Gastroesophageal sphincter (tissue), 4 donors: ENCODE measurements around the gene LRRC4B. TPM values are rescaled to one million over a fixed set of nuclear protein-coding genes. Genes with fewer than 3 reads are reported as not detected.
A peak's percentile ranks its signal among the peaks of the same experiment; 100 is the strongest.

Experiments
- ATAC-seq: fragments of 150-250 bp; one replicate; pipeline ENCODE4 v1.9.1; 2016; ENCODE audit warnings: mild to moderate bottlenecking, moderate library complexity
- H3K27ac ChIP-seq, 4 donors: fragments of 200-600 bp; sonication (generic) in 3 of 4; 1 replicate in 3 of 4; 2 replicates in 1 of 4; pipeline ENCODE4 v1.5.1; 2016 to 2019
- H3K27me3 ChIP-seq: fragments of 200-600 bp; sonication (generic); one replicate; pipeline ENCODE4 v1.5.1; 2019
- H3K36me3 ChIP-seq, 2 donors: fragments of 200-600 bp; sonication (generic); one replicate each; pipeline ENCODE4 v1.5.1; 2019; ENCODE audit warnings: control low read depth in 1 of 2
- H3K4me1 ChIP-seq, 3 donors: fragments of 200-600 bp; sonication (generic); 1 replicate in 2 of 3; 2 replicates in 1 of 3; pipeline ENCODE4 v1.5.1; 2016 to 2019; ENCODE audit warnings: control low read depth in 2 of 3
- H3K4me3 ChIP-seq, 2 donors: fragments of 200-600 bp; sonication (generic); one replicate each; pipeline ENCODE4 v1.5.1; 2019; ENCODE audit warnings: mild to moderate bottlenecking in 1 of 2, moderate library complexity in 1 of 2
- H3K9me3 ChIP-seq, 3 donors: fragments of 200-600 bp; sonication (generic); one replicate each; pipeline ENCODE4 v1.5.1; 2017 to 2019; ENCODE audit warnings: control low read depth in 2 of 3
- CTCF ChIP-seq, 4 experiments: fragments of 200-600 bp in 2 of 4; fragments of 450-650 bp in 2 of 4; sonication (generic) in 1 of 4; IDR thresholded peaks; one replicate each; pipeline ENCODE4 v1.5.1; 2017 to 2019; ENCODE audit warnings: antibody characterized with exemption in 4 of 4, mild to moderate bottlenecking in 2 of 4, moderate library complexity in 2 of 4
- EP300 ChIP-seq: sonication (generic); formaldehyde crosslinking; IDR thresholded peaks from one replicate; pipeline ENCODE4 v1.6.1; 2017; ENCODE audit warnings: antibody characterized with exemption, mild to moderate bottlenecking
- POLR2A ChIP-seq, 2 donors: fragments of 450-650 bp; IDR thresholded peaks; one replicate each; pipeline ENCODE4 v1.6.1; 2017; ENCODE audit warnings: antibody characterized with exemption in 2 of 2, mild to moderate bottlenecking in 2 of 2, moderate library complexity in 1 of 2
- POLR2AphosphoS5 ChIP-seq: sonication (generic); formaldehyde crosslinking; IDR thresholded peaks from one replicate; pipeline ENCODE4 v1.6.1; 2017; ENCODE audit warnings: antibody characterized with exemption
- WGBS, 2 donors: methylation state at CpG; one replicate each; pipeline ENCODE4 v1.1.5; 2018; ENCODE audit warnings: low coverage in 1 of 2; 5-methylcytosine and 5-hydroxymethylcytosine counted together
- total RNA-seq, 4 donors: library from RNA; depleted of rRNA; stranded (reverse); fragments of >200 nt; gene quantifications; one replicate each; pipeline ENCODE4 v1.1.0, GENCODE V29; 2016

Gene LRRC4B
- total RNA-seq, 4 donors from 2014 or later: 5.0 to 9.3 (median 7.6) TPM

- ATAC-seq: no peak
- H3K36me3 ChIP-seq: no peaks in the 10 kb centered on the region
- no peak for TF ChIP-seq POLR2AphosphoS5
- no peak for TF ChIP-seq POLR2A (IDR thresholded peaks at IDR 0.05)
- TF ChIP-seq CTCF (IDR thresholded peaks at IDR 0.05): no peak
- TF ChIP-seq EP300: no peak
- 72 to 82% methylated on average over 6 to 8 of the region's 11 CpGs for WGBS, 2 donors
- no peaks in the 10 kb centered on the region for H3K9me3 ChIP-seq
- peaks cover 0 to 22% (median 6%) of the 10 kb centered on the region in 3 donors for H3K4me1 ChIP-seq
- H3K4me3 ChIP-seq: no peak overlapping the region
- H3K27ac ChIP-seq: no peak overlapping the region
- peaks cover 81% of the 10 kb centered on the region for H3K27me3 ChIP-seq
These were observed 2.8 kb upstream of the LRRC4B start for GRCh38 chr19:50570997-50571396.

- H3K4me1 ChIP-seq: peaks cover 0 to 23% (median 6%) of the 10 kb centered on the region in 3 donors
- no peak overlapping the region for H3K4me3 ChIP-seq
- no peaks in the 10 kb centered on the region for H3K9me3 ChIP-seq
- no peaks in the 10 kb centered on the region for H3K36me3 ChIP-seq
- 20% methylated on average over 1 of the region's 19 CpGs; no CpG with 5 or more reads in 1 of the 2 donors for WGBS, 2 donors
- H3K27ac ChIP-seq: no peak overlapping the region
- H3K27me3 ChIP-seq: peaks cover 91% of the 10 kb centered on the region
- TF ChIP-seq EP300 (no peak), POLR2AphosphoS5 (no peak), CTCF (IDR thresholded peaks at IDR 0.05) (no peak), POLR2A (IDR thresholded peaks at IDR 0.05) (no peak)
- no peak for ATAC-seq
These were observed 1.8 kb upstream of the LRRC4B start for GRCh38 chr19:50569938-50570540.

- no peak for ATAC-seq
- no peaks in the 10 kb centered on the region for H3K9me3 ChIP-seq
- no peak for TF ChIP-seq CTCF (IDR thresholded peaks at IDR 0.05)
- TF ChIP-seq POLR2AphosphoS5: no peak
- TF ChIP-seq POLR2A (IDR thresholded peaks at IDR 0.05): no peak
- no peak for TF ChIP-seq EP300
- WGBS, 2 donors: 20 to 37% methylated on average over 3 to 11 of the region's 20 CpGs
- peaks cover 96% of the 10 kb centered on the region for H3K27me3 ChIP-seq
- no peak overlapping the region for H3K4me3 ChIP-seq
- no peak overlapping the region for H3K27ac ChIP-seq
- no peaks in the 10 kb centered on the region for H3K36me3 ChIP-seq
- H3K4me1 ChIP-seq: peaks cover 0 to 23% (median 6%) of the 10 kb centered on the region in 3 donors
These were observed 778 bp upstream of the LRRC4B start for GRCh38 chr19:50568728-50569698.

- Histone ChIP-seq H3K27ac (no peak overlapping the region), H3K36me3 (no peaks in the 10 kb centered on the region), H3K4me3 (peak overlapping the region in 1 of 2 donors; percentile 50), H3K9me3 (no peaks in the 10 kb centered on the region), H3K27me3 (peaks cover 98% of the 10 kb centered on the region), H3K4me1 (peaks cover 0 to 23% (median 6%) of the 10 kb centered on the region in 3 donors)
- no peak for ATAC-seq
- TF ChIP-seq CTCF (IDR thresholded peaks at IDR 0.05): no peak
- TF ChIP-seq POLR2A (IDR thresholded peaks at IDR 0.05): no peak
- no peak for TF ChIP-seq EP300
- TF ChIP-seq POLR2AphosphoS5: no peak
- 13 to 23% methylated on average over 2 to 3 of the region's 38 CpGs for WGBS, 2 donors
These were observed 988 bp downstream of the LRRC4B start for GRCh38 chr19:50567052-50567841.
